KOPT-K1 (cell line): ENCODE results near the gene FOXK2.

ENCODE experiments used
- H3K27ac ChIP-seq: fragments of 200-600 bp; sonication (generic); 2 replicates; pipeline ENCODE4 v1.5.1; 2016; ENCODE audit warnings: antibody characterized with exemption, mild to moderate bottlenecking, low read depth, low read length; ENCODE audit not compliant: poor library complexity, severe bottlenecking
- H3K36me3 ChIP-seq: fragments of 200-600 bp; sonication (generic); 2 replicates; pipeline ENCODE4 v1.5.1; 2017; ENCODE audit warnings: antibody characterized with exemption, mild to moderate bottlenecking, low read length, moderate library complexity; ENCODE audit not compliant: insufficient read depth
- H3K9me3 ChIP-seq: fragments of 200-600 bp; sonication (generic); 2 replicates; pipeline ENCODE4 v1.5.1; 2017; ENCODE audit warnings: antibody characterized with exemption, low read length, mild to moderate bottlenecking; ENCODE audit not compliant: insufficient read depth, poor library complexity, severe bottlenecking

FOXK2 gene

GRCh38 chr17:82650723-82651122 lies 131.2 kb downstream of the FOXK2 start:
- Histone ChIP-seq H3K36me3 (no peaks in the 10 kb centered on the region), H3K27ac (no peak overlapping the region), H3K9me3 (no peaks in the 10 kb centered on the region)

GRCh38 chr17:82653651-82654528 lies 134.4 kb downstream of the FOXK2 start:
- H3K36me3 ChIP-seq = no peaks in the 10 kb centered on the region
- no peak overlapping the region for H3K27ac ChIP-seq
- H3K9me3 ChIP-seq = no peaks in the 10 kb centered on the region
